Thoracic aorta (tissue), 2 donors: ENCODE results near the gene RPGRIP1. TPM values are rescaled to one million over a fixed set of nuclear protein-coding genes. Genes with fewer than 3 reads are reported as not detected.

Source experiments
- ATAC-seq: fragments of 150-250 bp; one replicate; pipeline ENCODE4 v1.8.0; 2017; ENCODE audit warnings: low read depth; ENCODE audit not compliant: insufficient number of reproducible peaks, low FRiP score
- DNase-seq: peaks from one replicate; pipeline ENCODE4 v3.0.0-alpha.2; 2020; ENCODE audit warnings: low spot score
- H3K27ac ChIP-seq, 2 donors: fragments of 200-600 bp; sonication (generic); 1 replicate in 1 of 2; 2 replicates in 1 of 2; pipeline ENCODE4 v1.5.1; 2016; ENCODE audit warnings: mild to moderate bottlenecking in 2 of 2, moderate library complexity in 2 of 2
- H3K27me3 ChIP-seq: fragments of 200-600 bp; sonication (generic); replicated peaks from 2 replicates; pipeline ENCODE4 v1.6.0; 2016; ENCODE audit warnings: mild to moderate bottlenecking; ENCODE audit not compliant: insufficient read depth
- H3K36me3 ChIP-seq: fragments of 200-600 bp; sonication (generic); one replicate; pipeline ENCODE4 v1.5.1; 2016
- H3K4me1 ChIP-seq, 2 donors: fragments of 200-600 bp; sonication (generic); 1 replicate in 1 of 2; 2 replicates in 1 of 2; pipeline versions ENCODE4 v1.5.1 to v1.6.0; 2016; ENCODE audit warnings: low read depth in 2 of 2, mild to moderate bottlenecking in 1 of 2; ENCODE audit not compliant: control insufficient read depth in 1 of 2
- H3K4me3 ChIP-seq: fragments of 200-600 bp; sonication (generic); 2 replicates; pipeline ENCODE4 v1.5.1; 2016; ENCODE audit warnings: mild to moderate bottlenecking
- H3K9me3 ChIP-seq: fragments of 200-600 bp; sonication (generic); 2 replicates; pipeline ENCODE4 v1.5.1; 2016
- total RNA-seq, 2 donors: library from RNA; depleted of rRNA; stranded (reverse); fragments of >200 nt; gene quantifications; one replicate each; pipeline versions ENCODE4 v1.1.0 to v1.2.3, GENCODE V29; 2016
- TF ChIP-seq, protein P1 (sequence below): fragments of 200-600 bp; sonication (generic); IDR thresholded peaks from one replicate; pipeline ENCODE4 v1.5.1; 2019; ENCODE audit warnings: antibody characterized with exemption

The RPGRIP1 gene
- total RNA-seq, 2 donors from 2014 or later, result not detected

- Histone ChIP-seq H3K4me1 (peaks cover 9 to 61% of the 10 kb centered on the region in 2 donors), H3K36me3 (no peaks in the 10 kb centered on the region), H3K27me3 (no peaks in the 10 kb centered on the region), H3K27ac (no peak overlapping the region), H3K9me3 (no peaks in the 10 kb centered on the region), H3K4me3 (no peak overlapping the region)
- no peak for ATAC-seq
- DNase-seq, result no peak
- TF ChIP-seq, protein P1, sequence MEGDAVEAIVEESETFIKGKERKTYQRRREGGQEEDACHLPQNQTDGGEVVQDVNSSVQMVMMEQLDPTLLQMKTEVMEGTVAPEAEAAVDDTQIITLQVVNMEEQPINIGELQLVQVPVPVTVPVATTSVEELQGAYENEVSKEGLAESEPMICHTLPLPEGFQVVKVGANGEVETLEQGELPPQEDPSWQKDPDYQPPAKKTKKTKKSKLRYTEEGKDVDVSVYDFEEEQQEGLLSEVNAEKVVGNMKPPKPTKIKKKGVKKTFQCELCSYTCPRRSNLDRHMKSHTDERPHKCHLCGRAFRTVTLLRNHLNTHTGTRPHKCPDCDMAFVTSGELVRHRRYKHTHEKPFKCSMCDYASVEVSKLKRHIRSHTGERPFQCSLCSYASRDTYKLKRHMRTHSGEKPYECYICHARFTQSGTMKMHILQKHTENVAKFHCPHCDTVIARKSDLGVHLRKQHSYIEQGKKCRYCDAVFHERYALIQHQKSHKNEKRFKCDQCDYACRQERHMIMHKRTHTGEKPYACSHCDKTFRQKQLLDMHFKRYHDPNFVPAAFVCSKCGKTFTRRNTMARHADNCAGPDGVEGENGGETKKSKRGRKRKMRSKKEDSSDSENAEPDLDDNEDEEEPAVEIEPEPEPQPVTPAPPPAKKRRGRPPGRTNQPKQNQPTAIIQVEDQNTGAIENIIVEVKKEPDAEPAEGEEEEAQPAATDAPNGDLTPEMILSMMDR, result no peak
These were observed 40.9 kb upstream of the RPGRIP1 start for GRCh38 chr14:21238823-21239518.

- peaks cover 5 to 49% of the 10 kb centered on the region in 2 donors for H3K4me1 ChIP-seq
- no peaks in the 10 kb centered on the region for H3K36me3 ChIP-seq
- no peak for ATAC-seq
- H3K27me3 ChIP-seq, result no peaks in the 10 kb centered on the region
- H3K4me3 ChIP-seq, result no peak overlapping the region
- TF ChIP-seq, protein P1, result no peak
- no peak overlapping the region for H3K27ac ChIP-seq
- no peak for DNase-seq
- H3K9me3 ChIP-seq, result no peaks in the 10 kb centered on the region
These were observed 39.5 kb upstream of the RPGRIP1 start for GRCh38 chr14:21240417-21240816.

GRCh38 chr14:21241218-21241819, 38.6 kb upstream of the RPGRIP1 start:
- H3K4me1 ChIP-seq, result peaks cover 2 to 48% of the 10 kb centered on the region in 2 donors

DNA sequence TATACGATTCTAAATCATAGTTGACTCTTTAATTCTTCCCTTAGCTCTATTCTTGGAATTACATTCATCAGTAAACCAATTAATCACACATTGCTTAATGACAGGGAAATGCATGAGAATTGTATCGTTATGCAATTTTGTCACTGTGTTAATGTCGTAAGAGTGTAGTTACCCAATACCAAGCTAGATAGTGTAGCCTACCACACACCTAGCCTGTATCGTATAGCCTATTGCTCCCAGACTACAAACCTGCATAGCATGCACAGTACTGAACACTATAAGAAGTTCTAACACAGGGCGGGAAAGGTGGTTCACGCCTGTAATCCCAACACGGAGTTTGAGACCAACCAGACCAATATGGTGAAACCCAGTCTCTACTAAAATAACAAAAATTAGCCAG, 35.3 kb upstream of the RPGRIP1 start:
- Histone ChIP-seq H3K27me3 (no peaks in the 10 kb centered on the region), H3K27ac (no peak overlapping the region), H3K4me1 (peaks cover 4 to 39% of the 10 kb centered on the region in 2 donors), H3K9me3 (no peaks in the 10 kb centered on the region), H3K36me3 (no peaks in the 10 kb centered on the region), H3K4me3 (no peak overlapping the region)
- no peak for DNase-seq
- TF ChIP-seq, protein P1, result no peak
- ATAC-seq, result no peak

More at GRCh38 chr14:21241218-21241819, 38.6 kb upstream of the RPGRIP1 start:
- Histone ChIP-seq H3K4me3 (no peak overlapping the region), H3K27ac (no peak overlapping the region), H3K36me3 (no peaks in the 10 kb centered on the region), H3K9me3 (no peaks in the 10 kb centered on the region), H3K27me3 (no peaks in the 10 kb centered on the region)
- no peak for DNase-seq
- TF ChIP-seq, protein P1, result peak; percentile 12
- ATAC-seq, result no peak

DNA sequence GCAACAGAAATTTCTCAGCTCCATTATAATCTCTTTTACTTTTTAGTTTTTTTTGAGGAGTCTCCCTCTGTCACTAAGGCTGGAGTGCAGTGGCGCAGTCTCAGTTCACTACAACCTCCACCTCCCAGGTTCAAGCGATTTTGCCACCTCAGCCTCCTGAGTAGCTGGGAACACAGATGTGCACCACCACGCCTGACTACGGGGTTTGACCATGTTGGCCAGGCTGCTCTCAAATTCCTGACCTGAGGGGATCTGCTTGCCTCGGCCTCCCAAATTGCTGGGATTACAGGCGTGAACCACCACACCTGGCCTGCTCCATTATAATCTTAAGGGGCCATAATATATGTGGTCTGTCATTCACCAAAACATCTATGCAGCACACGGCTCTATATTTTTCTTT, 34.1 kb upstream of the RPGRIP1 start:
- no peak for ATAC-seq
- Histone ChIP-seq H3K9me3 (no peaks in the 10 kb centered on the region), H3K4me1 (peaks cover 4 to 27% of the 10 kb centered on the region in 2 donors), H3K27me3 (no peaks in the 10 kb centered on the region), H3K36me3 (no peaks in the 10 kb centered on the region), H3K4me3 (no peak overlapping the region), H3K27ac (no peak overlapping the region)
- DNase-seq, result no peak
- TF ChIP-seq, protein P1, result no peak
